ENCODE measurements around the gene PRR13.

GRCh38 chr12:53402871-53403270, 38.7 kb upstream of the PRR13 start:
- no peak for TF ChIP-seq CTCF (IDR thresholded peaks at IDR 0.05)
- no peak for TF ChIP-seq POLR2A (IDR thresholded peaks at IDR 0.05)

Measured in esophagus squamous epithelium (tissue), 4 donors.